Tibial nerve (tissue), 4 donors: ENCODE data around the gene COX6A1. TPM values are rescaled to one million over a fixed set of nuclear protein-coding genes. Genes with fewer than 3 reads are reported as not detected.

ENCODE experiments used
- DNase-seq, 2 donors: peaks; one replicate each; pipeline ENCODE4 v3.0.0-alpha.2; 2019; ENCODE audit warnings: low spot score in 2 of 2
- H3K27ac ChIP-seq, 4 donors: fragments of 200-600 bp; sonication (generic) in 3 of 4; one replicate each; pipeline ENCODE4 v1.5.1; 2017 to 2019; ENCODE audit warnings: mild to moderate bottlenecking in 1 of 4
- H3K27me3 ChIP-seq, 2 donors: fragments of 200-600 bp; sonication (generic) in 1 of 2; one replicate each; pipeline versions ENCODE4 v1.5.1 to v1.6.0; 2017 to 2019
- H3K36me3 ChIP-seq, 3 donors: fragments of 200-600 bp; sonication (generic); one replicate each; pipeline ENCODE4 v1.5.1; 2018 to 2019
- H3K4me1 ChIP-seq, 4 donors: fragments of 200-600 bp; sonication (generic) in 3 of 4; one replicate each; pipeline ENCODE4 v1.5.1; 2017 to 2019
- H3K4me3 ChIP-seq, 4 donors: fragments of 200-600 bp; sonication (generic) in 3 of 4; one replicate each; pipeline ENCODE4 v1.5.1; 2017 to 2019; ENCODE audit warnings: mild to moderate bottlenecking in 1 of 4, moderate library complexity in 1 of 4
- H3K9me3 ChIP-seq, 4 donors: fragments of 200-600 bp; sonication (generic) in 3 of 4; one replicate each; pipeline ENCODE4 v1.5.1; 2017 to 2019
- CTCF ChIP-seq, 5 experiments: fragments of 200-600 bp in 3 of 5; fragments of 450-650 bp in 2 of 5; sonication (generic) in 3 of 5; IDR thresholded peaks; one replicate each; pipeline ENCODE4 v1.5.1; 2016 to 2019; ENCODE audit warnings: antibody characterized with exemption in 5 of 5, mild to moderate bottlenecking in 3 of 5, moderate library complexity in 2 of 5
- EP300 ChIP-seq, 2 donors: sonication (generic); formaldehyde crosslinking; IDR thresholded peaks; one replicate each; pipeline ENCODE4 v1.6.1; 2017; ENCODE audit warnings: antibody characterized with exemption in 2 of 2, mild to moderate bottlenecking in 1 of 2
- POLR2A ChIP-seq, 2 donors: fragments of 450-650 bp; IDR thresholded peaks; one replicate each; pipeline ENCODE4 v1.6.1; 2017; ENCODE audit warnings: antibody characterized with exemption in 2 of 2, mild to moderate bottlenecking in 2 of 2, moderate library complexity in 2 of 2
- WGBS, 2 donors: methylation state at CpG; one replicate each; pipeline ENCODE4 v1.1.5; 2018; 5-methylcytosine and 5-hydroxymethylcytosine counted together
- total RNA-seq, 4 donors: library from RNA; depleted of rRNA; stranded (reverse); fragments of >200 nt; gene quantifications; one replicate each; pipeline ENCODE4 v1.1.0, GENCODE V29; 2016

COX6A1 gene
- total RNA-seq, 4 donors from 2014 or later: 458 to 661 (median 570) TPM

GRCh38 chr12:120472521-120472920 is 34.6 kb downstream of the COX6A1 start:
- H3K36me3 ChIP-seq: peaks cover 0 to under 1% (median 0%) of the 10 kb centered on the region in 3 donors
- DNase-seq: no peak
- TF ChIP-seq CTCF (IDR thresholded peaks at IDR 0.05) (no peak), POLR2A (IDR thresholded peaks at IDR 0.05) (no peak), EP300 (IDR thresholded peaks at IDR 0.05) (no peak)

GRCh38 chr12:120473807-120474615 is 36.1 kb downstream of the COX6A1 start:
- no peaks in the 10 kb centered on the region for H3K9me3 ChIP-seq
- no peak for TF ChIP-seq CTCF (IDR thresholded peaks at IDR 0.05)
- 60 to 75% methylated on average over 6 of the region's 6 CpGs for WGBS, 2 donors
- no peaks in the 10 kb centered on the region for H3K36me3 ChIP-seq
- H3K27ac ChIP-seq: no peak overlapping the region
- peaks cover 0 to 19% (median 8%) of the 10 kb centered on the region in 4 donors for H3K4me1 ChIP-seq
- no peak overlapping the region for H3K4me3 ChIP-seq
- H3K27me3 ChIP-seq: no peaks in the 10 kb centered on the region
- no peak for DNase-seq

More at GRCh38 chr12:120472521-120472920, 34.6 kb downstream of the COX6A1 start:
- H3K4me3 ChIP-seq: no peak overlapping the region
- no peaks in the 10 kb centered on the region for H3K27me3 ChIP-seq
- peaks cover 0 to 29% (median 14%) of the 10 kb centered on the region in 4 donors for H3K4me1 ChIP-seq
- H3K9me3 ChIP-seq: no peaks in the 10 kb centered on the region
- no peak overlapping the region for H3K27ac ChIP-seq

- no peaks in the 10 kb centered on the region for H3K27me3 ChIP-seq
- no peaks in the 10 kb centered on the region for H3K9me3 ChIP-seq
- TF ChIP-seq EP300 (IDR thresholded peaks at IDR 0.05) (no peak), POLR2A (IDR thresholded peaks at IDR 0.05) (no peak), CTCF (IDR thresholded peaks at IDR 0.05) (no peak)
- 23 to 30% methylated on average over 2 of the region's 2 CpGs for WGBS, 2 donors
- no peak for DNase-seq
- H3K27ac ChIP-seq: no peak overlapping the region
- peaks cover 0 to 19% (median 8%) of the 10 kb centered on the region in 4 donors for H3K4me1 ChIP-seq
- H3K4me3 ChIP-seq: no peak overlapping the region
- no peaks in the 10 kb centered on the region for H3K36me3 ChIP-seq
Measured at GRCh38 chr12:120474616-120474960, 36.7 kb downstream of the COX6A1 start.

GRCh38 chr12:120475643-120476042 is 37.7 kb downstream of the COX6A1 start:
- Histone ChIP-seq H3K36me3 (no peaks in the 10 kb centered on the region), H3K27ac (no peak overlapping the region), H3K27me3 (no peaks in the 10 kb centered on the region), H3K4me1 (peaks cover 0 to 11% (median 1%) of the 10 kb centered on the region in 4 donors), H3K4me3 (no peak overlapping the region), H3K9me3 (no peaks in the 10 kb centered on the region)
- no peak for DNase-seq
- TF ChIP-seq EP300 (IDR thresholded peaks at IDR 0.05) (no peak), POLR2A (IDR thresholded peaks at IDR 0.05) (no peak)
- WGBS, 2 donors: 97 to 100% methylated on average over 1 of the region's 1 CpG

- H3K4me1 ChIP-seq: peaks cover 0 to 3% (median 0%) of the 10 kb centered on the region in 4 donors
- no peak for TF ChIP-seq POLR2A (IDR thresholded peaks at IDR 0.05)
- TF ChIP-seq EP300 (IDR thresholded peaks at IDR 0.05): no peak
- TF ChIP-seq CTCF (IDR thresholded peaks at IDR 0.05): no peak
- no peak overlapping the region for H3K27ac ChIP-seq
- no peaks in the 10 kb centered on the region for H3K27me3 ChIP-seq
- H3K9me3 ChIP-seq: no peaks in the 10 kb centered on the region
- DNase-seq: no peak
- no peak overlapping the region for H3K4me3 ChIP-seq
- H3K36me3 ChIP-seq: peaks cover 0 to 11% (median 0%) of the 10 kb centered on the region in 3 donors
- 59 to 63% methylated on average over 1 of the region's 1 CpG for WGBS, 2 donors
Measured at GRCh38 chr12:120479458-120479857, 41.5 kb downstream of the COX6A1 start.
